ENCODE measurements around the gene PARD6G.
A peak's percentile ranks its signal among the peaks of the same experiment; 100 is the strongest.

DNA sequence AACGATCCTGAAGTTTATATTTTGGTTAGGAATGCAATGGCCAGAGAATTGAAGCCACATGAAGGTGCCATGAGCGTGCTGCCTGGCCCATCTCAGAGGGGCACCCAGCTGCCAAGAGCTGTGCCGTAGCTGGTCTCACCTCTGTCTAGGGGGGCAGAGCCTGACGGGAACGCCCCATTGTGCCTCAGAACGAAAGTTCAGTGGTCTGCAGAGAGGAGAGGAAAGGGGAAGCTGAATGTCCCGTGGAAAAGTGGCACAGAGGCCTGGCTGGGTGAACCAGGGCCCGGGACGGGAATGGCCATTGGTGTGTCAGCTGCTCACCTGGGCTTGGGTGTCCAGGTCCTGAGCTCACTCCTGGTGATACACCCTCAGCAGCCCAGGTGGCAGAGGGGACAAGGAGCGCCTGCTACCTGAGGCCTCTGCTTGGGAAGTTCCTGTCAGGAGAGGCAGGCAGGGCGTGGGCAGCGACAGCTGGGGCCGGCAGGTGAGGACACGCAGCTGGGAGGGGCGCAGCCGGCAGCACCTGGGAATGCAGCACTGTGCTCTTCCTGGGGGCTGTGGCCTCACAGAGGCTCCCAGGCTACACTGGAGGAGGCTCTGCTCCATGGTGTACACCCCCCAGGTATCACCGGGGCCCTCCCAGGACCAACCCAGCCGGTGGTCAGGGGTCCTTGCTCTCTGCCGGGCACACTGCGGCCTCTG lies 67.3 kb downstream of the PARD6G start:
- TF ChIP-seq, protein P1, sequence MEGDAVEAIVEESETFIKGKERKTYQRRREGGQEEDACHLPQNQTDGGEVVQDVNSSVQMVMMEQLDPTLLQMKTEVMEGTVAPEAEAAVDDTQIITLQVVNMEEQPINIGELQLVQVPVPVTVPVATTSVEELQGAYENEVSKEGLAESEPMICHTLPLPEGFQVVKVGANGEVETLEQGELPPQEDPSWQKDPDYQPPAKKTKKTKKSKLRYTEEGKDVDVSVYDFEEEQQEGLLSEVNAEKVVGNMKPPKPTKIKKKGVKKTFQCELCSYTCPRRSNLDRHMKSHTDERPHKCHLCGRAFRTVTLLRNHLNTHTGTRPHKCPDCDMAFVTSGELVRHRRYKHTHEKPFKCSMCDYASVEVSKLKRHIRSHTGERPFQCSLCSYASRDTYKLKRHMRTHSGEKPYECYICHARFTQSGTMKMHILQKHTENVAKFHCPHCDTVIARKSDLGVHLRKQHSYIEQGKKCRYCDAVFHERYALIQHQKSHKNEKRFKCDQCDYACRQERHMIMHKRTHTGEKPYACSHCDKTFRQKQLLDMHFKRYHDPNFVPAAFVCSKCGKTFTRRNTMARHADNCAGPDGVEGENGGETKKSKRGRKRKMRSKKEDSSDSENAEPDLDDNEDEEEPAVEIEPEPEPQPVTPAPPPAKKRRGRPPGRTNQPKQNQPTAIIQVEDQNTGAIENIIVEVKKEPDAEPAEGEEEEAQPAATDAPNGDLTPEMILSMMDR (IDR thresholded peaks at IDR 0.05 in 2 of 3, conservative IDR thresholded peaks at IDR 0.05 in 1 of 3; ENCODE audit: control insufficient read depth in 2 of 3, extremely low read depth in 1 of 3, insufficient read depth in 1 of 3, low read depth in 3 of 3, low read length in 3 of 3) = no peak
- no peak for TF ChIP-seq EZH2 (IDR thresholded peaks at IDR 0.05; ENCODE audit: borderline replicate concordance, control insufficient read depth, low read depth, low read length)
- no peak for TF ChIP-seq POLR2A (IDR thresholded peaks at IDR 0.05; ENCODE audit: low read depth, low read length)
- no peak for TF ChIP-seq ATF7 (IDR thresholded peaks at IDR 0.05; ENCODE audit: low read depth)
- peak in 1 of 2 experiments; percentile 55; a peak in 1 of 4 replicates for TF ChIP-seq BHLHE40 (IDR thresholded peaks at IDR 0.05; ENCODE audit: borderline replicate concordance in 1 of 2, low read depth in 2 of 2, low read length in 1 of 2)
- TF ChIP-seq TAF1 (IDR thresholded peaks at IDR 0.05; ENCODE audit: borderline replicate concordance, low read depth, low read length) = no peak
- TF ChIP-seq, protein P2, sequence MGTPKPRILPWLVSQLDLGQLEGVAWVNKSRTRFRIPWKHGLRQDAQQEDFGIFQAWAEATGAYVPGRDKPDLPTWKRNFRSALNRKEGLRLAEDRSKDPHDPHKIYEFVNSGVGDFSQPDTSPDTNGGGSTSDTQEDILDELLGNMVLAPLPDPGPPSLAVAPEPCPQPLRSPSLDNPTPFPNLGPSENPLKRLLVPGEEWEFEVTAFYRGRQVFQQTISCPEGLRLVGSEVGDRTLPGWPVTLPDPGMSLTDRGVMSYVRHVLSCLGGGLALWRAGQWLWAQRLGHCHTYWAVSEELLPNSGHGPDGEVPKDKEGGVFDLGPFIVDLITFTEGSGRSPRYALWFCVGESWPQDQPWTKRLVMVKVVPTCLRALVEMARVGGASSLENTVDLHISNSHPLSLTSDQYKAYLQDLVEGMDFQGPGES (IDR thresholded peaks at IDR 0.05) = no peak
- no peak for TF ChIP-seq SREBF1 (IDR thresholded peaks at IDR 0.05; ENCODE audit: low read length)
- TF ChIP-seq REST (IDR thresholded peaks at IDR 0.05; ENCODE audit: low read depth, low read length) = no peak
- TF ChIP-seq SPI1 (IDR thresholded peaks at IDR 0.05; ENCODE audit: borderline replicate concordance, insufficient read depth, low read depth, low read length) = peak; percentile 33; the same call in 1 of the 2 replicates

Data from GM12878 (cell line).